Liver (tissue), 9 donors: Measurements from ENCODE around the gene XXYLT1. TPM values are rescaled to one million over a fixed set of nuclear protein-coding genes. Genes with fewer than 3 reads are reported as not detected.

Source experiments
- DNase-seq: peaks from one replicate; pipeline ENCODE4 v3.0.0-alpha.2; 2017; ENCODE audit warnings: low spot score
- H3K27ac ChIP-seq, 2 donors: one replicate each; pipeline ENCODE4 v1.7.0; 2013; ENCODE audit warnings: inconsistent platforms in 2 of 2, low read length in 2 of 2, control low read depth in 1 of 2, low read depth in 1 of 2, mild to moderate bottlenecking in 1 of 2
- H3K27me3 ChIP-seq, 4 donors: one replicate each; pipeline versions ENCODE4 v1.6.1 to v1.7.0; 2013; ENCODE audit warnings: low read length in 3 of 4, inconsistent platforms in 1 of 4, mild to moderate bottlenecking in 1 of 4, moderate library complexity in 1 of 4; ENCODE audit not compliant: control insufficient read depth in 4 of 4, insufficient read depth in 4 of 4
- H3K36me3 ChIP-seq, 4 donors: one replicate each; pipeline versions ENCODE4 v1.6.1 to v1.7.0; 2013; ENCODE audit warnings: low read length in 3 of 4, mild to moderate bottlenecking in 3 of 4, low read depth in 1 of 4, moderate library complexity in 1 of 4; ENCODE audit not compliant: control insufficient read depth in 4 of 4, insufficient read depth in 3 of 4
- H3K4me1 ChIP-seq, 4 donors: one replicate each; pipeline versions ENCODE4 v1.6.1 to v1.7.0; 2013; ENCODE audit warnings: low read length in 3 of 4, mild to moderate bottlenecking in 3 of 4, moderate library complexity in 1 of 4; ENCODE audit not compliant: control insufficient read depth in 4 of 4, insufficient read depth in 4 of 4
- H3K4me3 ChIP-seq, 3 donors: one replicate each; pipeline versions ENCODE4 v1.6.1 to v1.7.0; 2013; ENCODE audit warnings: low read length in 3 of 3, control low read depth in 1 of 3, low read depth in 1 of 3, mild to moderate bottlenecking in 1 of 3
- H3K9ac ChIP-seq, 2 donors: one replicate each; pipeline ENCODE4 v1.7.0; 2013; ENCODE audit warnings: low read length in 2 of 2, mild to moderate bottlenecking in 2 of 2, moderate library complexity in 2 of 2, control low read depth in 1 of 2, low read depth in 1 of 2
- H3K9me3 ChIP-seq, 4 donors: one replicate each; pipeline versions ENCODE4 v1.6.1 to v1.7.0; 2013; ENCODE audit warnings: low read length in 3 of 4; ENCODE audit not compliant: control insufficient read depth in 4 of 4
- ATF3 ChIP-seq: IDR thresholded peaks from 2 replicates; pipeline ENCODE4 v1.6.1; 2016; ENCODE audit warnings: antibody characterized with exemption
- CTCF ChIP-seq: fragments of 150-350 bp; IDR thresholded peaks from 2 replicates; pipeline ENCODE4 v1.5.1; 2017; ENCODE audit warnings: improper control_type of control experiment, low read depth, low read length; ENCODE audit not compliant: missing input control
- EGR1 ChIP-seq, 2 donors: IDR thresholded peaks; 2 replicates each; pipeline ENCODE4 v1.6.1; 2016 to 2018; ENCODE audit warnings: antibody characterized with exemption in 2 of 2, low read depth in 2 of 2
- FOXA1 ChIP-seq: IDR thresholded peaks from 2 replicates; pipeline ENCODE4 v1.6.1; 2016; ENCODE audit warnings: antibody characterized with exemption
- FOXA2 ChIP-seq: IDR thresholded peaks from 2 replicates; pipeline ENCODE4 v1.6.1; 2016; ENCODE audit warnings: antibody characterized with exemption
- HNF4A ChIP-seq, 2 donors: conservative IDR thresholded peaks; 2 replicates each; pipeline ENCODE4 v1.6.1; 2016; ENCODE audit warnings: antibody characterized with exemption in 2 of 2, mild to moderate bottlenecking in 2 of 2
- HNF4G ChIP-seq: IDR thresholded peaks from 2 replicates; pipeline ENCODE4 v1.6.1; 2016; ENCODE audit warnings: antibody characterized with exemption
- JUND ChIP-seq, 2 donors: IDR thresholded peaks; 2 replicates each; pipeline ENCODE4 v1.6.1; 2016; ENCODE audit warnings: antibody characterized with exemption in 2 of 2
- MAX ChIP-seq: IDR thresholded peaks from 2 replicates; pipeline ENCODE4 v1.6.1; 2016; ENCODE audit warnings: antibody characterized with exemption
- NR2F2 ChIP-seq: IDR thresholded peaks from 2 replicates; pipeline ENCODE4 v1.6.1; 2016; ENCODE audit warnings: antibody characterized with exemption
- RAD21 ChIP-seq, 2 donors: IDR thresholded peaks; 2 replicates each; pipeline ENCODE4 v1.6.1; 2016; ENCODE audit warnings: antibody characterized with exemption in 2 of 2, mild to moderate bottlenecking in 2 of 2
- REST ChIP-seq: IDR thresholded peaks from 2 replicates; pipeline ENCODE4 v1.6.1; 2016; ENCODE audit warnings: antibody characterized with exemption, mild to moderate bottlenecking
- RXRA ChIP-seq, 2 donors: IDR thresholded peaks; 2 replicates each; pipeline ENCODE4 v1.6.1; 2017 to 2018; ENCODE audit warnings: antibody characterized with exemption in 2 of 2, mild to moderate bottlenecking in 1 of 2
- SP1 ChIP-seq: IDR thresholded peaks from 2 replicates; pipeline ENCODE4 v1.6.1; 2018; ENCODE audit warnings: antibody characterized with exemption, mild to moderate bottlenecking
- TAF1 ChIP-seq: conservative IDR thresholded peaks from 2 replicates; pipeline ENCODE4 v1.6.1; 2016; ENCODE audit warnings: antibody characterized with exemption, mild to moderate bottlenecking
- YY1 ChIP-seq: IDR thresholded peaks from 2 replicates; pipeline ENCODE4 v1.6.1; 2016; ENCODE audit warnings: antibody characterized with exemption, mild to moderate bottlenecking
- ZBTB33 ChIP-seq: IDR thresholded peaks from 2 replicates; pipeline ENCODE4 v1.6.1; 2016; ENCODE audit warnings: antibody characterized with exemption
- WGBS: extraction: QIAGEN DNeasy Blood & Tissue Kit; methylation state at CpG from one replicate; pipeline ENCODE4 v1.1.7; 2013; 5-methylcytosine and 5-hydroxymethylcytosine counted together
- polyA plus RNA-seq, 2 donors: library from polyadenylated mRNA; stranded (reverse) in 1 of 2; unstranded in 1 of 2; fragments of 200-250 nt in 1 of 2; fragments of >200 nt in 1 of 2; fragmentation: Nextera tagmentation in 1 of 2; extraction: Ambion mirVana in 1 of 2; gene quantifications; one replicate each; pipeline versions ENCODE4 v1.2.1 to v1.2.3, GENCODE V29; 2013 to 2015
- total RNA-seq, 2 donors: library from RNA; depleted of rRNA; stranded (reverse); fragments of >200 nt; gene quantifications; one replicate each; pipeline ENCODE4 v1.2.3, GENCODE V29; 2014
- donor health status: healthy.
- donor health status: healthy.
- donor health status: healthy.
- donor health status: healthy.
- donor health status: healthy.

The XXYLT1 gene
- total and polyA plus RNA-seq, 4 donors, result 0.93 to 7.6 (median 2.8) TPM

- Histone ChIP-seq H3K36me3 (no peaks in the 10 kb centered on the region), H3K4me3 (no peak overlapping the region), H3K27me3 (no peaks in the 10 kb centered on the region), H3K4me1 (peaks cover 1 to 29% (median 13%) of the 10 kb centered on the region in 4 donors), H3K9me3 (no peaks in the 10 kb centered on the region), H3K9ac (no peak overlapping the region), H3K27ac (no peak overlapping the region)
- no peak for TF ChIP-seq FOXA2
- no peak for TF ChIP-seq YY1
- TF ChIP-seq HNF4A (conservative IDR thresholded peaks at IDR 0.05), result peak; percentile 21 to 43
- peak in 1 of 2 donors; percentile 11 for TF ChIP-seq RAD21 (IDR thresholded peaks at IDR 0.05)
- peak in 1 of 2 donors; percentile 43 for TF ChIP-seq RXRA (IDR thresholded peaks at IDR 0.05)
- DNase-seq, result no peak
- WGBS, result 91% methylated on average over 2 of the region's 2 CpGs
Observed at GRCh38 chr3:195103623-195104022, 167.3 kb downstream of the XXYLT1 start.

GRCh38 chr3:195102609-195103467, 168.1 kb downstream of the XXYLT1 start:
- peaks cover 1 to 29% (median 13%) of the 10 kb centered on the region in 4 donors for H3K4me1 ChIP-seq
- H3K9ac ChIP-seq, result no peak overlapping the region
- H3K4me3 ChIP-seq, result no peak overlapping the region
- H3K27me3 ChIP-seq, result no peaks in the 10 kb centered on the region
- peak overlapping the region in 1 of 2 donors; percentile 26 for H3K27ac ChIP-seq
- no peak for DNase-seq
- no peaks in the 10 kb centered on the region for H3K9me3 ChIP-seq
- TF ChIP-seq MAX (no peak), YY1 (peak; percentile 35), SP1 (no peak), RAD21 (IDR thresholded peaks at IDR 0.05) (peak; percentile 24 to 33)
- H3K36me3 ChIP-seq, result no peaks in the 10 kb centered on the region
- 85% methylated on average over 32 of the region's 32 CpGs for WGBS

- no peaks in the 10 kb centered on the region for H3K27me3 ChIP-seq
- no peaks in the 10 kb centered on the region for H3K36me3 ChIP-seq
- H3K27ac ChIP-seq, result peak overlapping the region; percentile 26 to 42
- H3K9ac ChIP-seq, result no peak overlapping the region
- H3K4me1 ChIP-seq, result peaks cover 1 to 29% (median 13%) of the 10 kb centered on the region in 4 donors
- no peaks in the 10 kb centered on the region for H3K9me3 ChIP-seq
- H3K4me3 ChIP-seq, result no peak overlapping the region
- DNase-seq, result no peak
- 86% methylated on average over 13 of the region's 13 CpGs for WGBS
- TF ChIP-seq FOXA2 (no peak), ZBTB33 (no peak), CTCF (no peak), MAX (no peak), FOXA1 (no peak), HNF4G (no peak), JUND (IDR thresholded peaks at IDR 0.05) (no peak), YY1 (no peak), SP1 (no peak), ATF3 (no peak), RXRA (IDR thresholded peaks at IDR 0.05) (no peak), EGR1 (IDR thresholded peaks at IDR 0.05; ENCODE audit: low read depth in 2 of 2) (no peak), NR2F2 (no peak), RAD21 (IDR thresholded peaks at IDR 0.05) (no peak), REST (no peak), HNF4A (conservative IDR thresholded peaks at IDR 0.05) (no peak), TAF1 (no peak)
Observed at GRCh38 chr3:195101927-195102608, 168.9 kb downstream of the XXYLT1 start.
